Kidney epithelial cell (primary cell): ENCODE measurements around the gene GNPAT. TPM values are rescaled to one million over a fixed set of nuclear protein-coding genes. Genes with fewer than 3 reads are reported as not detected.

Experiments
- DNase-seq: peaks from one replicate; pipeline ENCODE4 v3.0.0-alpha.2; 2010; ENCODE audit warnings: low read depth
- H3K27me3 ChIP-seq: 2 replicates; pipeline ENCODE4 v1.6.0; 2011; ENCODE audit warnings: low read length; ENCODE audit not compliant: control insufficient read depth, insufficient read depth
- H3K36me3 ChIP-seq: 2 replicates; pipeline ENCODE4 v1.5.1; 2011; ENCODE audit warnings: low read length; ENCODE audit not compliant: control insufficient read depth, insufficient read depth
- H3K4me3 ChIP-seq: 2 replicates; pipeline ENCODE4 v1.5.1; 2011; ENCODE audit warnings: low read depth, mild to moderate bottlenecking, control low read depth, low read length
- total RNA-seq: library from RNA; depleted of rRNA; stranded (reverse); fragments of >200 nt; gene quantifications from 2 replicates; pipeline ENCODE4 v1.2.3, GENCODE V29; 2015
- TF ChIP-seq, protein P1 (sequence below): IDR thresholded peaks from 2 replicates; pipeline ENCODE4 v1.5.1; 2011; ENCODE audit warnings: mild to moderate bottlenecking, moderate library complexity, low read length, control low read depth, inconsistent platforms; ENCODE audit not compliant: insufficient read depth, poor library complexity, severe bottlenecking

The GNPAT gene
- 51.9 and 55.7 TPM in 2 replicates for total RNA-seq

DNA sequence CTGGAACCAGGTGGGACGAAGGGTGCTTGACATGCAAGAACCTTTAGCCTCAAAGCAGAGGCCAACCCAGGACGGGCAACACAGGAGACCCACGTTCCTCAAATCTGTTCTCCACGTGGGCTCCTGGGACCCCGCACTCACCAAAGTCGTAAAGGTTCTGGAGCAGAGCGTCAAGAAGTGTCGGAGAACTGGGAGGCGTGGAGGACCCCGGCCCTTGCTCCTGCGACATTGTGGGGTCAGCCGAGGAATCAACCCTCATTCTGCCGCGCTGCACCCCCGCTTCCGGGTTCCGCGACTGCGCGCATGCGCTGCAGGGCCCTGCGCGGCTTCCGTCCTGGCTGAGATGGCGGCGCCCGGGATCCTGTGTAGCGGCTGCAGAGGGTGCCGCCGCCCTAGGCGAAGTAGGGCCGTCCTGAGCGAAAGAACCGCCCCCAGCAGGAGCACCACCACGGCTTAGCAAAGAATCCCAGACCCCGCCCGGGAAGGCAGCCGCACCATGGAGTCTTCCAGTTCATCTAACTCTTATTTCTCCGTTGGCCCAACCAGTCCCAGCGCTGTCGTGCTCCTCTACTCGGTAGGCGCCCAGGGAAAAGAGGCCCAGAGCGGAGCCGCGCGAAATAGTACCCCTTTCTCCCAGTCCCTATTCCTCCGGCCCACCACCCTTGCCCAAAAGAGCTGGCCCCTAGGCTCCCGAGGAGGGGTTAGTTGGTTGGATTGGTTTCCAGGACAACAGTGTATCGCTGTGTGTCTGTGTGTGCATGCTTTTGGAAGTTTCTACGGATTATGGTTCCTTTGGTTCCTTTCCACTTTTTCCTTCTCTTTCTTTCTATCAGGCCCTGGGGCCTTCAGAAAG lies at the start of gene GNPAT:
TSS of gene GNPAT (plus strand) at position 330 of the 853 bp plus-strand sequence. CDS start at position 497, 167 bp downstream.
- DNase-seq: peak; percentile 37
- no peaks in the 10 kb centered on the region for H3K36me3 ChIP-seq
- TF ChIP-seq, protein P1, sequence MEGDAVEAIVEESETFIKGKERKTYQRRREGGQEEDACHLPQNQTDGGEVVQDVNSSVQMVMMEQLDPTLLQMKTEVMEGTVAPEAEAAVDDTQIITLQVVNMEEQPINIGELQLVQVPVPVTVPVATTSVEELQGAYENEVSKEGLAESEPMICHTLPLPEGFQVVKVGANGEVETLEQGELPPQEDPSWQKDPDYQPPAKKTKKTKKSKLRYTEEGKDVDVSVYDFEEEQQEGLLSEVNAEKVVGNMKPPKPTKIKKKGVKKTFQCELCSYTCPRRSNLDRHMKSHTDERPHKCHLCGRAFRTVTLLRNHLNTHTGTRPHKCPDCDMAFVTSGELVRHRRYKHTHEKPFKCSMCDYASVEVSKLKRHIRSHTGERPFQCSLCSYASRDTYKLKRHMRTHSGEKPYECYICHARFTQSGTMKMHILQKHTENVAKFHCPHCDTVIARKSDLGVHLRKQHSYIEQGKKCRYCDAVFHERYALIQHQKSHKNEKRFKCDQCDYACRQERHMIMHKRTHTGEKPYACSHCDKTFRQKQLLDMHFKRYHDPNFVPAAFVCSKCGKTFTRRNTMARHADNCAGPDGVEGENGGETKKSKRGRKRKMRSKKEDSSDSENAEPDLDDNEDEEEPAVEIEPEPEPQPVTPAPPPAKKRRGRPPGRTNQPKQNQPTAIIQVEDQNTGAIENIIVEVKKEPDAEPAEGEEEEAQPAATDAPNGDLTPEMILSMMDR: no peak
- H3K27me3 ChIP-seq: no peaks in the 10 kb centered on the region
- peak within 1 kb of the TSS; percentile 92 for H3K4me3 ChIP-seq

DNA sequence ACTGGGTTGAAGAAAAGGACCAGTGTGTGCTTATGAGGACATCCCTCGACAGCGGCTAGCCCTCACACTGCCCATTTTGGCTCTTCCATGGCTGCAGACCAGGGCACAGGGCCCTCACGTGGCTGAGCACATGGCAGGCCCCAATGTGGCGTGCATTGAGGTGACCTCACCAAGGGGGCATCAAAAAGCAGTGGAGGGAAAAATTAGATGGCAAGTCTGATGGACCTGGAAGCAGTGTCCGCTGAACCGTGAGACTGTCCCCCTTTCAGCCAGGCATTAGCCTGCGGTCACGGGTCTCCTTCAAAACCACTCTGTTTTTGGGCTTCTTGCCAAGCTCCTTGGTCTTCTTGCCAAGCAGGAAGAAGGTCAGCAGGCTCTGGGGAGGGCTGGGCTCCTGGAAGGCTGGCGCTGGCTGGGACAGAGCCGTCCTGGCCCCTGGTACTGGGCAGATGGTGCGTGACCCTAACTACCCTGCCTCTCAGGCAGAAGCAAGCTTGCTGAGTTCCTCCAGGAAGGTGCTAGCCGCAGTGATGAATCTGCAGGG lies 48.3 kb upstream of the GNPAT start:
- Histone ChIP-seq H3K4me3 (no peak overlapping the region), H3K27me3 (peaks cover 12% of the 10 kb centered on the region), H3K36me3 (no peaks in the 10 kb centered on the region)
- TF ChIP-seq, protein P1: no peak
- peak; percentile 78 for DNase-seq

DNA sequence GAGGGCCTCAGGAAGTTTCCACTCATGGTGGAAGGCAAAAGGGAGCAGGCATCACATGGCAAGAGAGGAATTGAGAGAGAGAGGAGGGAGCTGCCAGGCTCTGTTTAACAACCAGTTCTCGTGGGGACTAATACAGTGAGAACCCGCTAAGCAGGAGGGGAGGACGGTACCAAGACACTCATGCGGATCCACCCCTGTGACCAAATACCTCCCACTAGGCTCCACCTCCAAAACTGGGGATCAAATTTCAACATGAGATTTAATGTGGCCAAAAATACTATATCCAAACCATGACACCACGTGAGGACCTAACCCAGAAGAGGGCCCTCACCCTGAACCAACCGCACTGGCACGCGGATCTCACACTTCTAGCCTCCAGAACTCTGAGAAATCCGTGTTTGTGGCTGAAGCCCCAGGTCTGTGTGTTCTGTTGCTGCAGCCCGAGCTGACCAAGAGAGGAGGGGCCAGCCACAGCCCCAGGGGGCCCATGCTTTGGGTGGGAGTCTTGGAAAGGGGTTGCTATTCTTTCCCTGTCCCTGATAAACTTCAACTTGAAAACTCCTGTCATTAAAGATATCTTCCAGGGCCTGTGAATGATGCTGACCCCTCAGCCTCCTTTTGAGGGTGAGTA lies 47.2 kb upstream of the GNPAT start:
- TF ChIP-seq, protein P1: no peak
- Histone ChIP-seq H3K36me3 (no peaks in the 10 kb centered on the region), H3K27me3 (peaks cover 5% of the 10 kb centered on the region), H3K4me3 (no peak overlapping the region)
- DNase-seq: no peak

DNA sequence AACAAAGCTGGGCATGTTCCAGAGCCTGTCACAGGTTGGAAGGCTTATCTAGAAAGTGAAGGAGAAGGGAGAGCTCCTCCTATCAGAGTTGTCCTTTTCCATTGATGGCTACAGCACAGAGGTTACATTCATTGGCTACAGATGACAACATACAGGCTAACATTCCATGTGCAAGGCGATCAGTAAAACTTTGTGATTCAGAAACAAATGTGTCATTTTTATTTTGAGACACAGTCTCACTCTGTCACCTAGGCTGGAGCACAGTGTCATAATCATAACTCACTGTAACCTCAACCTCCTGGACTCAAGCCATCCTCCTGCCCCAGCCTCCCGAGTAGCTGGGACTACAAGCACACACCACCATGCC lies 46.6 kb upstream of the GNPAT start:
- Histone ChIP-seq H3K27me3 (peaks cover 4% of the 10 kb centered on the region), H3K36me3 (no peaks in the 10 kb centered on the region), H3K4me3 (no peak overlapping the region)
- no peak for DNase-seq
- TF ChIP-seq, protein P1: no peak

DNA sequence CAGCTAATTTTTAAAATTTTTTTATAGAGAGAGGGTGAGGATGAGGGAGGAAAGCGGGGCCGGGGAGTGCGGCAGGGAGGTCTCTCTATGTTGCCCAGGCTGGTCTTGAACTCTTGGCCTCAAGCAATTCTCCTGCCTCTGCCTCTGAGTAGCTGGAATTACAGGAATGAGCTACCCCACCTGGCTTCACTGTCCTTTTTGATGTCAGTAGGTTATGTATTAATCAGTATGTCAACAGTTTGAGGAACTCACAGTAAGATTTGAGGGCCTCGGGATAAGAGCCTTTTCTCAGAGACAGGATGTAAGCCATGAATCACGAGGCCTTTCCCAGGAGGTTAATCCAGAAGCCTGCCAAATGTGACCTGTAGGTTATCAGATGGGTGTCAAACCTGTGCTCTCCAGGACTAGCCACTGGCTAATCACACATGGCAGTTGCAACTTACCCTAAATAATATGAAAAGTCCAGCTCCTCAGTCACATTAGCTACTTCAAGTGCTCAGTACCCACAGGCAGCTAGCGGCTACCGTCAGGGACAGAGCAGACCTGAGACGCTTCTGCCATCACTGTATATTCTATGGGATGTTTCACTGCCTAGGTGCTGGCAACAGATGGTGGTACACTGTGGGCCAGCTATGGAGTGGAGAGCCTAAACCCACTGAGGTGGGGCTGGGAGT lies 46.0 kb upstream of the GNPAT start:
- peak; percentile 52 for DNase-seq
- TF ChIP-seq, protein P1: no peak
- H3K36me3 ChIP-seq: no peaks in the 10 kb centered on the region
- peaks cover 6% of the 10 kb centered on the region for H3K27me3 ChIP-seq
- H3K4me3 ChIP-seq: no peak overlapping the region
